NCI-H2029 treated with DMSO at 0.1 percent for 48 hours (cell line): ENCODE results near the gene MTA2.

Experiments
- DNase-seq: peaks from one replicate; lab custom pipeline; 2025; lab: John Stamatoyannopoulos, UW

MTA2 gene

GRCh38 chr11:62546244-62546928 is 55.3 kb downstream of the MTA2 start, which contains the start of gene AHNAK:
TSS of gene AHNAK (minus strand) at chr11:62546806. CDS start at chr11:62536098, 10,708 bp downstream.
- DNase-seq, result no peak

- no peak for DNase-seq
Observed at GRCh38 chr11:62545437-62546243, 56.0 kb downstream of the MTA2 start.

DNA sequence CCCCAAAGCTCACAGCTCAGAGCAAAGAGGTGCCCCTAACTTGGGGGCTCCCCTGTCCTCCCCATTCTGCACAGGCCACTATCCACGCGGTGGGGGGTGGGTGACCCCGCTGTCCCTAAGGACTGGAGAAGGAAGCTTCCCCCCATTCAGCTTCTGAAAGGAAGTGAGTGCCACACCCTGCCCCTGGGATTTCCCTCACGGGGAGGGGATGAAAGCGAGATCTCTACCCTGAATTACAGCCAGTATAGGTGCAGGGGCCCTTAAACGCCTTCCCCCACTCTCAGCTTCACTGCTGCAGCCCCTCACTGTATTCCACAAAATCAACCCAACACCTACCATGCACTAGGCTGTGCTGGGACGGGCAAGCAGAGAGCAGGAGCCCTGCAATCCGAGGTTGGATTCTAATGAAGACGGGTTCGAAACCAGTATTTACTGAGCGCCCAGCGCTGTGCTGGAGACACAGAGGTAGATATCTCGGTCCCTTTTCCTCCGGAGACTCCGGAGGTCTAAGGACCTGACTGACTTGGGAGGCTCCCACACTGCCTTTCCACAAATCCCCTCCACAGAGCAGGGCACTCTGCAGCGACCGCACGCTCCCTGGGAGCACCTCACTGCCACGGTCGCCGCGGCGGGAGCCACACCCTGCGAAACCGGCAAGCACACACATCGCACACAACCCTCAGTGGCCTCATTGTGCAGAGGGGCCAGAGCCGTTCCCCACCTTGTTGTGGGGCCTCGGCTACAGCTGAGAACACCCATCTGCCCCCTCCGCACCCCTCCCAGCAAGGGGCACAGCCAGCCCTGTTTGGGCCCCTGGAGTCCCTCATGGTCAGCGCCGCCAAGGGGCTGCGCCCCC is 56.9 kb downstream of the MTA2 start:
- no peak for DNase-seq

GRCh38 chr11:62543680-62544444 is 57.8 kb downstream of the MTA2 start:
- no peak for DNase-seq
